Neural cell (in vitro differentiated cells): ENCODE data around the gene STK32A. TPM values are rescaled to one million over a fixed set of nuclear protein-coding genes. Genes with fewer than 3 reads are reported as not detected.
A peak's percentile ranks its signal among the peaks of the same experiment; 100 is the strongest.

Experiments
- H2AFZ ChIP-seq: fragments of 200-600, 300-800 bp; sonication (generic), shearing (Covaris generic); 2 replicates; pipeline ENCODE4 v1.6.0; 2014; ENCODE audit warnings: low read depth, mild to moderate bottlenecking, antibody characterized with exemption, low read length, moderate library complexity
- H3F3A ChIP-seq: fragments of 200-600 bp; shearing (Covaris generic); 2 replicates; pipeline ENCODE4 v1.6.1; 2016; ENCODE audit warnings: mild to moderate bottlenecking, moderate library complexity, mixed read lengths, antibody characterized with exemption, low read length; ENCODE audit not compliant: insufficient read depth, poor library complexity, severe bottlenecking
- H3K27ac ChIP-seq: fragments of 200-600, 300-800 bp; sonication (generic), shearing (Covaris generic); 2 replicates; pipeline ENCODE4 v1.5.1; 2014; ENCODE audit warnings: mild to moderate bottlenecking, low read length, moderate library complexity
- H3K27me3 ChIP-seq: fragments of 300-800, 200-600 bp; sonication (generic), shearing (Covaris generic); 2 replicates; pipeline ENCODE4 v1.6.0; 2014; ENCODE audit warnings: mild to moderate bottlenecking, low read depth, low read length, moderate library complexity; ENCODE audit not compliant: insufficient read depth
- H3K36me3 ChIP-seq: fragments of 300-800, 200-600 bp; sonication (generic), shearing (Covaris generic); 2 replicates; pipeline ENCODE4 v1.5.1; 2014; ENCODE audit warnings: mild to moderate bottlenecking, antibody characterized with exemption, low read length, moderate library complexity; ENCODE audit not compliant: insufficient read depth
- H3K4me2 ChIP-seq: fragments of 300-800, 200-600 bp; sonication (generic), shearing (Covaris generic); 2 replicates; pipeline ENCODE4 v1.6.0; 2014; ENCODE audit warnings: mild to moderate bottlenecking, low read length
- H3K4me3 ChIP-seq: fragments of 300-800, 200-600 bp; sonication (generic), shearing (Covaris generic); 2 replicates; pipeline ENCODE4 v1.5.1; 2014; ENCODE audit warnings: mild to moderate bottlenecking, low read length, moderate library complexity
- H3K79me2 ChIP-seq: fragments of 200-600 bp; shearing (Covaris generic); replicated peaks from 2 replicates; pipeline ENCODE4 v1.6.0; 2014; ENCODE audit warnings: mild to moderate bottlenecking, low read length, moderate library complexity; ENCODE audit not compliant: insufficient read depth
- H3K9ac ChIP-seq: fragments of 300-800, 200-600 bp; sonication (generic), shearing (Covaris generic); 2 replicates; pipeline ENCODE4 v1.6.1; 2016; ENCODE audit warnings: mild to moderate bottlenecking, low read length, mixed read lengths
- H3K9me2 ChIP-seq: fragments of 200-600 bp; shearing (Covaris generic); 2 replicates; pipeline ENCODE4 v1.6.1; 2016; ENCODE audit warnings: mild to moderate bottlenecking, low read length, mixed read lengths; ENCODE audit not compliant: insufficient read depth
- H3K9me3 ChIP-seq: fragments of 200-600, 300-800 bp; sonication (generic), shearing (Covaris generic); 2 replicates; pipeline ENCODE4 v1.6.1; 2016; ENCODE audit warnings: mild to moderate bottlenecking, mixed run types, low read length, moderate library complexity, mixed read lengths
- H4K20me1 ChIP-seq: fragments of 200-600 bp; shearing (Covaris generic); 2 replicates; pipeline ENCODE4 v1.6.1; 2016; ENCODE audit warnings: mild to moderate bottlenecking, mixed run types; ENCODE audit not compliant: insufficient read depth
- CTCF ChIP-seq: fragments of 450-650 bp; IDR thresholded peaks from 2 replicates; pipeline ENCODE4 v1.5.1; 2014; ENCODE audit warnings: antibody characterized with exemption, mild to moderate bottlenecking, moderate library complexity; ENCODE audit not compliant: poor library complexity, severe bottlenecking
- EP300 ChIP-seq: fragments of 450-650 bp; conservative IDR thresholded peaks from 2 replicates; pipeline ENCODE4 v1.6.1; 2014; ENCODE audit warnings: antibody characterized with exemption, mild to moderate bottlenecking, moderate library complexity; ENCODE audit not compliant: poor library complexity, severe bottlenecking
- EZH2 ChIP-seq: fragments of 200-600, 300-800 bp; shearing (Covaris generic), sonication (generic); IDR thresholded peaks from 2 replicates; pipeline ENCODE4 v1.6.1; 2014; ENCODE audit warnings: antibody characterized with exemption, low read length, borderline replicate concordance, mild to moderate bottlenecking; ENCODE audit not compliant: insufficient read depth, poor library complexity, severe bottlenecking
- MXI1 ChIP-seq: fragments of 450-650 bp; conservative IDR thresholded peaks from 2 replicates; pipeline ENCODE4 v1.6.1; 2014; ENCODE audit warnings: antibody characterized with exemption, mild to moderate bottlenecking; ENCODE audit not compliant: poor library complexity, severe bottlenecking
- POLR2AphosphoS5 ChIP-seq: IDR thresholded peaks from 2 replicates; pipeline ENCODE4 v1.6.1; 2012
- RAD21 ChIP-seq: fragments of 450-650 bp; conservative IDR thresholded peaks from 2 replicates; pipeline ENCODE4 v1.6.1; 2014; ENCODE audit warnings: antibody characterized with exemption, mild to moderate bottlenecking, moderate library complexity
- SMC3 ChIP-seq: fragments of 450-650 bp; conservative IDR thresholded peaks from 2 replicates; pipeline ENCODE4 v1.6.1; 2014; ENCODE audit warnings: antibody characterized with exemption, mild to moderate bottlenecking, moderate library complexity; ENCODE audit not compliant: poor library complexity
- TAF1 ChIP-seq: IDR thresholded peaks from 2 replicates; pipeline ENCODE4 v1.6.1; 2012; ENCODE audit warnings: low read depth
- polyA plus RNA-seq: library from polyadenylated mRNA; depleted of rRNA; stranded (reverse); fragments of >200 nt; gene quantifications from 2 replicates; pipeline ENCODE4 v1.2.3, GENCODE V29; 2014
- TF ChIP-seq, protein P1 (sequence below): IDR thresholded peaks from 2 replicates; pipeline ENCODE4 v1.6.1; 2012; ENCODE audit warnings: borderline replicate concordance

STK32A gene
- polyA plus RNA-seq, 1 donor from 2014 or later, result 23.1 TPM

DNA sequence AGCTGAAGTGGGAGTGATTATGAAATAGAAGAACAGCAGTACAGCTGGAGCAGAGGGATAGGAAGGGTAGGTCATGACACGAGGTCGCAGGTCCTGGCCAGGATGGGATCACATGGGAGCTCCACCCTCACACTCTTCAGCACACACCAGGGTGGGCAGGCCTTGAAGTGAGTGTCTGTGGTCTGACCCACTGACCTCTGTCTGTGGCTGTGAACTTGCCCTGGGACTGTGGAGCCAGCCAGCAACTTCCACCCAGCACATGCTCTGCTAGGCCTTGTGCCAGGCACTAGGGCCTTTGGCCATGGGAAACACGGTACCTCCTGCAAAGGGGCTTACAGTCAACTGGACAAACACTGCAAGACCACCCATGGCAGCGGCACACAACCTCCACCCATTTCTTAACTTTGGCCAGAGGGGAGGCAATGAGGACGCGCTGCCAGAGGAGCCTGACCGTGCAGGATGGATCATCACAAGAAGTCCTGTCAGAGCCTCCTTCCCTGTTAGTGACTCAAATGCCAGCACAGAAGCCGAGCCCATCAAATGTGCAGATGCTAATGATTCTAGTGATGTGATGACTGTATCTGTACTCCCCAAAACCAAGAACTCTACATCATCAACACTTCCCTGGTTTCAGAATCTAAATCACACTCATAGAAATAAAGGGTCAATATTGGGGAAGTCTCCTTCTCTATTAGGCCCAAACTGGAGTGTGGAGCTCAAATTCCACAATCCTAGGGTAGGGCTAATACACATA is 161.4 kb downstream of the STK32A start:
- Histone ChIP-seq H3K27me3 (no peaks in the 10 kb centered on the region), H3K9ac (no peak overlapping the region), H3K9me3 (no peaks in the 10 kb centered on the region), H3K27ac (no peak overlapping the region), H3K4me2 (no peak overlapping the region), H3F3A (peaks cover 3% of the 10 kb centered on the region), H3K79me2 (no peaks in the 10 kb centered on the region), H2AFZ (no peak overlapping the region), H3K9me2 (no peaks in the 10 kb centered on the region), H3K4me3 (no peak overlapping the region), H4K20me1 (no peaks in the 10 kb centered on the region), H3K36me3 (peaks cover 45% of the 10 kb centered on the region)
- TF ChIP-seq RAD21, result no peak
- peak; percentile 42 for TF ChIP-seq POLR2AphosphoS5

DNA sequence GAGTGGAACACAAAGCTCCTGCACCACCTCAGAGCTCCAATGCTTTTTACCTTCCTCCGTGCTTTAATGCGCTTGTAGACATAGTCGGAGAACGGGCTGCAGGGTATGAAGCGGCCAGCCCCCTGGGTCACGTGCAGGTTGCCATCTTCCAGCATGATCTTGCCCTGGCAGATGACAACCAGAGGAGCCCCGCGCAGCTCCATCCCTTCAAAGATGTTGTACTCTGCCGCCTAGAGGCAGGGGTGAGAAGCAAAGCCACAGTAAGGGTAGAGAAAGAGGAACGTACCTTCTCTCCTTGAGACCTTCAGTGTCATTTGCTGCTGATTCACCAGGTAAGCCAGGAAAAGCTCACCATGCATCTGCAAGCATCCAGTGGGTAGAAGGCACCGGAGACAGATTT is 162.8 kb downstream of the STK32A start:
- Histone ChIP-seq H3K9me3 (no peaks in the 10 kb centered on the region), H3K79me2 (no peaks in the 10 kb centered on the region), H3K27me3 (no peaks in the 10 kb centered on the region), H3K36me3 (peaks cover 41% of the 10 kb centered on the region), H4K20me1 (peaks cover 4% of the 10 kb centered on the region), H3K4me2 (no peak overlapping the region), H3K27ac (no peak overlapping the region), H3K9me2 (no peaks in the 10 kb centered on the region), H3K9ac (no peak overlapping the region), H2AFZ (no peak overlapping the region), H3F3A (no peaks in the 10 kb centered on the region), H3K4me3 (no peak overlapping the region)
- TF ChIP-seq CTCF, result no peak
- no peak for TF ChIP-seq TAF1
- TF ChIP-seq SMC3, result no peak
- TF ChIP-seq, protein P1, sequence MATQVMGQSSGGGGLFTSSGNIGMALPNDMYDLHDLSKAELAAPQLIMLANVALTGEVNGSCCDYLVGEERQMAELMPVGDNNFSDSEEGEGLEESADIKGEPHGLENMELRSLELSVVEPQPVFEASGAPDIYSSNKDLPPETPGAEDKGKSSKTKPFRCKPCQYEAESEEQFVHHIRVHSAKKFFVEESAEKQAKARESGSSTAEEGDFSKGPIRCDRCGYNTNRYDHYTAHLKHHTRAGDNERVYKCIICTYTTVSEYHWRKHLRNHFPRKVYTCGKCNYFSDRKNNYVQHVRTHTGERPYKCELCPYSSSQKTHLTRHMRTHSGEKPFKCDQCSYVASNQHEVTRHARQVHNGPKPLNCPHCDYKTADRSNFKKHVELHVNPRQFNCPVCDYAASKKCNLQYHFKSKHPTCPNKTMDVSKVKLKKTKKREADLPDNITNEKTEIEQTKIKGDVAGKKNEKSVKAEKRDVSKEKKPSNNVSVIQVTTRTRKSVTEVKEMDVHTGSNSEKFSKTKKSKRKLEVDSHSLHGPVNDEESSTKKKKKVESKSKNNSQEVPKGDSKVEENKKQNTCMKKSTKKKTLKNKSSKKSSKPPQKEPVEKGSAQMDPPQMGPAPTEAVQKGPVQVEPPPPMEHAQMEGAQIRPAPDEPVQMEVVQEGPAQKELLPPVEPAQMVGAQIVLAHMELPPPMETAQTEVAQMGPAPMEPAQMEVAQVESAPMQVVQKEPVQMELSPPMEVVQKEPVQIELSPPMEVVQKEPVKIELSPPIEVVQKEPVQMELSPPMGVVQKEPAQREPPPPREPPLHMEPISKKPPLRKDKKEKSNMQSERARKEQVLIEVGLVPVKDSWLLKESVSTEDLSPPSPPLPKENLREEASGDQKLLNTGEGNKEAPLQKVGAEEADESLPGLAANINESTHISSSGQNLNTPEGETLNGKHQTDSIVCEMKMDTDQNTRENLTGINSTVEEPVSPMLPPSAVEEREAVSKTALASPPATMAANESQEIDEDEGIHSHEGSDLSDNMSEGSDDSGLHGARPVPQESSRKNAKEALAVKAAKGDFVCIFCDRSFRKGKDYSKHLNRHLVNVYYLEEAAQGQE, result no peak
- no peak for TF ChIP-seq POLR2AphosphoS5
- TF ChIP-seq EZH2, result no peak
- no peak for TF ChIP-seq RAD21
- no peak for TF ChIP-seq EP300

- no peak overlapping the region for H2AFZ ChIP-seq
- no peaks in the 10 kb centered on the region for H3K9me2 ChIP-seq
- TF ChIP-seq SMC3, result no peak
- no peak for TF ChIP-seq TAF1
- TF ChIP-seq EP300, result no peak
- TF ChIP-seq, protein P1, result no peak
- TF ChIP-seq POLR2AphosphoS5, result no peak
- TF ChIP-seq RAD21, result no peak
- no peak for TF ChIP-seq MXI1
- TF ChIP-seq CTCF, result no peak
- TF ChIP-seq EZH2, result no peak
- peaks cover 4% of the 10 kb centered on the region for H4K20me1 ChIP-seq
- H3K27ac ChIP-seq, result no peak overlapping the region
- H3K4me2 ChIP-seq, result no peak overlapping the region
- H3K4me3 ChIP-seq, result no peak overlapping the region
- peaks cover 43% of the 10 kb centered on the region for H3K36me3 ChIP-seq
- no peaks in the 10 kb centered on the region for H3K79me2 ChIP-seq
- H3K9ac ChIP-seq, result no peak overlapping the region
- H3K27me3 ChIP-seq, result no peaks in the 10 kb centered on the region
- no peaks in the 10 kb centered on the region for H3K9me3 ChIP-seq
- H3F3A ChIP-seq, result no peaks in the 10 kb centered on the region
Measured at GRCh38 chr5:147398860-147399259, 164.0 kb downstream of the STK32A start.
